GM12874 (cell line): ENCODE results near the gene ELMO1.

ENCODE experiments used
- CTCF ChIP-seq: IDR thresholded peaks from 2 replicates; pipeline ENCODE4 v1.5.1; 2011; ENCODE audit warnings: low read depth, mild to moderate bottlenecking, control low read depth, low read length, moderate library complexity; ENCODE audit not compliant: insufficient read depth

ELMO1 gene

DNA sequence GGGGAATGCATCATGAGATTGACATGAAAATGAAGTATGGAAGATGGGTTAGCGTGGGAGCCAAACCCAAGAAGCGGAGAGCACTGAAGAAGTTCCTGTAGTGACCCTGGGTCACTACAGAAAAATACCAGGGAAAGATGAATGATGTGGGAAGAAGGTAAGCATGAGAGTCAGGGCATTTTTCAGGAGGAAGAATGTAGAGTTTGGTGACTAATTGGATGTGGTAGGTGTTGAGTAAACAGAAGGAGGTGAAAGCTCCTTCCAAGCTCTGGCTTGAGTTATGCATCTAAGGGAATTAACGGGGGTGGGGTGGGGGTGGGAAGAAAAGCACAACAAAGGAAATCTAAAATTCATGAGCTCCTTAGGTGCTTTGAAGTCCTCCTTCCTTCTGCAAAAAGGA is 486.3 kb downstream of the ELMO1 start:
- no peak for TF ChIP-seq CTCF

DNA sequence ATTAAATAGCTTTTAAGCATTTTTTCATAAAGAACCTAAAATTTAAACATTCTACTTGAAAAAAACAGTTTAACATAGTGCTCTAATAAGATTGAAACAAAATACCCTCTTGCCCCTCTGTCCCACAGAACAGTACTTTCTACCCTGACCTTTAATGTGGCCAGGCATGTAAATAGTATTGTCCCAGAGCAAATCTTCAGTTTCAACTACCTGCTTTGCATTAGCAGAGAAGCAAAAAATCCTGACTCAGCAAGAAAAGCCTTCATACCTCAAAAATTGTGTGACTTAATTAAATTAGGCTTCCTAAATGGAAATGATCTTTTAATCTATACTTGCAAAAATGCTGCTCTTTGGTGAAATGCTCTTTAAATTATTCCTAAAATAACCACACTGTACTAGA is 487.0 kb downstream of the ELMO1 start:
- TF ChIP-seq CTCF, result no peak

DNA sequence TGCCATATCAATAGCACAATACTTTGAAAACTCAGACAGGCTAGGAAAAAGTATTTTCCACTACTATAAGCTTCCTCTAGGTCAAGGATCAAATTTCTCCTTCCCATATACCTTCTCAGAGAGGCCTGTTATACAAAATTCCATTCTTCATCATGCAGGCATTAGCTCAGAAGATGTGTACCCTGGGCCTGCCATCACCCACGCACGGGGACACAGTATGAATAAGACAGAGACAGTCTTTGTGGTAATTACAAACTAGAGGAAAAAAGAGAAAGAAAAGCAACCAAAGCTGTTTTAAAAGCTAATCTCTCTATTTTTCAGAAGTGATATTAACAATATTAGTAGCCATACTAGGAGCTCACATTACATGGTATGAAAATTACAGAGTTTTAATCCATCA is 487.6 kb downstream of the ELMO1 start:
- TF ChIP-seq CTCF, result no peak

DNA sequence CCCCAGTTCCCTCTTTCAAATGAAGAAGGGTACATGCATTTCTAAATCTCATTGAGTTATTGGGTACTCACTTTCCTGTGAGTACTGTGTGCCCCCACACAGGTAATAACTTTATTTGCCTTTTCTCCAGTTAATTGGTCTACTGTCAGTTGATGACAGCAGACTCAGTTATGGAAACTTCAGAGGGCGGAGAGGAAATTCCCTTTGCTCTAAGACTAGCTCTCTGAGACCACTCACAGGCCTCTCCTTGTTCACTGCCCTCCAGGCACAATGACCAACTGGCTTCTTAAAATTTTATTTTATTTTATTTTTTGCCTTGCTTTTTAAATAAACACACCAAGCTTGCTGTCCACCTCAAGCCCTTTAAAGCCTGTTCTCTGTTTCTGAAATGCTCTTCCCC is 488.6 kb downstream of the ELMO1 start:
- TF ChIP-seq CTCF, result no peak

DNA sequence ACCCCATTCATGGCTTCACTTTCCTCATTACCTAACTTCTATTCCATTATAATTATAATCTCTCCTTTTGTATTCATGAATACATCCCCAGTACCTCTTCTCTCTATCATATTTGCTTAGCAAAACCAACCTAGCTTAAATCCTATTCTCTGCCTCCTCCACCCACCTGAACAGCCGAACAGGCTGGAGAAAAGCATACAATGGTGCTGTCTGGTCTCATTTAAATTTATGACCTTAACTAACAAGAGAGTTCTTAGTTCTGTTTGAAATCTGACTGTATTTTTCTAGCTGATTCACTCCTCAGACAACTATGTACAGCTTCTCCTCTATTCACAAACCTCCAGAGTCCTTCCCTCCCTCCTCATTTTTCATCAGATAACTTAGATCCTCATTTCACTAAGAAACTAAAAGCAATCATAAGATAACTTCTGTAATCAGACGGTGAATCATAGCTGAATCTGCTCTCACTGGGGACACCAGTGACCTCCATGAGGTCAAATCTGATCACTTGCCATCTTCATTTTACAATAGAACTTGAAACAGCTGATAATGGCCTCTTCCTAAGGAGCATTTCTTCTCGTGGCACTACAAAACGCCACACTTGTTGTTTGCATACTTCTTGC is 490.4 kb downstream of the ELMO1 start:
- TF ChIP-seq CTCF, result no peak

DNA sequence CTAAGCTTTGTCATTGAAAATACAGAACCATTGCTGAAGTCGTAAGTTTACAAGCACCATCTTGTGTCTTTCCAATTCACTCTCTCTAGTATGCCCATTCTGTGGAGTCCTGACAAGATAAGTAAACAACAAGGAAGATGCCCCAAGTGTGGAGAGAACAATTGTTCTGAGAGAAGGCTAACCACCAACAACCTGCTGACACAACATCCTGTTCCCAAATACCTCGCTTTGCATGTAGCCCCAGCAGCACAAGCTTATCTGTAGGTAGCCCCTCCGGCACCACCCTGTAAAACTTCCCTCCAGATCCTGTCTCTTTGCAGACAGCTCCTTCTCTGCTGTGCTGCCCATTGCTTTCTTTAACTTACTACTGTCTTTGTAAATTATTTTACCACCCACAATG is 491.0 kb downstream of the ELMO1 start:
- no peak for TF ChIP-seq CTCF

DNA sequence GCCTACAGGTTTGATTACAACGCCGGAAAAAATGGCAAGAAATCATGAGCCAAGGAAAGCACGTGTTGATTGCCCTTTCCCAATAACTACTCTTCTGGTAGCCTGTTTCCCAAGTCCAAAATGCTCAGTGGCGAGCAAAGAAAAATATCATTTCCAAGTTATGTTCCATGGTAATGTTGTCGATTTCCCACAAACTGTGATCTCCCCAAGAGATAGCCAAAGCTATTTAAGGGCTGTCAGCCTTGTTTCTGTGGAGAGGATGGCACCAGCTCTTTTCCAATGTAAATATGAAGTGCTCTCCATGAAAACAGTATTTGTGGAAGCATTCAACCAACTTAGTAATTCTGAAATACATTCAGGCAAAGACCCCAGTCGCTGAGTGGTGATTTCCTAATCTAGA is 491.9 kb downstream of the ELMO1 start:
- TF ChIP-seq CTCF, result no peak
